ENCODE data around the gene CD40LG.

CD40LG gene

DNA sequence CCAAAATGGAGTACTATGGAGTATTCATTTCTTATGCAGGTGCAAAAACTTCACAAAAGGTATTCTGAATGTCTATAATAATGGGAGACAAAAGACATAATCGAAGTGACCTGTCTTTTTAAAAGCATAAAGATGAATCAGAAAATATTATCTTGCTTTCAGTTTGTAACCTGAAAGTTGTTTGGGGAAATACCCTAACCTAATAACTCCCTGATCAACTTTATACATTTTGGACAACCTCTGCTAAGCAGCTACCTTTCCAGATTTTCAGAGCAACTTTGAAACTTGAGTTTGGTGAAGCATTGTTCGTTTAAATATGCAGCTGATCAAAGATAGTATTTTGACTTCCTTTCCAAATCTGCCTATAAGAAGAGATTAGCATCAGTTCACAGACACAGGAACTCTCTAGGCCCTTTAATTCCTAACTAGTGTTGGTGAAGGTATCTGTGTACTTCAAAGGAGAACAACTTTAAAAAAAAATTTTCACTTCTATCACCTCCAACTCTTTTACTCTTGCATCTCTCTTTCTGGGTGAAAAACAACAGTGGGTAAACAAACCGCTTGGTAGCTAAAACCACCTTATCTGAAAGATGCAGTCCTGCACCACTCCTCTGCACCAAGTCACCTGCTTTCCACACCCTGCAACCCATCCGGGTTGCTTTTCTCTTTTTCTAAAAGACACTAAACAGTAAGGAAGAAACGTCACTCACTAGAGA is 26.5 kb downstream of the CD40LG start:
- TF ChIP-seq, protein P1, sequence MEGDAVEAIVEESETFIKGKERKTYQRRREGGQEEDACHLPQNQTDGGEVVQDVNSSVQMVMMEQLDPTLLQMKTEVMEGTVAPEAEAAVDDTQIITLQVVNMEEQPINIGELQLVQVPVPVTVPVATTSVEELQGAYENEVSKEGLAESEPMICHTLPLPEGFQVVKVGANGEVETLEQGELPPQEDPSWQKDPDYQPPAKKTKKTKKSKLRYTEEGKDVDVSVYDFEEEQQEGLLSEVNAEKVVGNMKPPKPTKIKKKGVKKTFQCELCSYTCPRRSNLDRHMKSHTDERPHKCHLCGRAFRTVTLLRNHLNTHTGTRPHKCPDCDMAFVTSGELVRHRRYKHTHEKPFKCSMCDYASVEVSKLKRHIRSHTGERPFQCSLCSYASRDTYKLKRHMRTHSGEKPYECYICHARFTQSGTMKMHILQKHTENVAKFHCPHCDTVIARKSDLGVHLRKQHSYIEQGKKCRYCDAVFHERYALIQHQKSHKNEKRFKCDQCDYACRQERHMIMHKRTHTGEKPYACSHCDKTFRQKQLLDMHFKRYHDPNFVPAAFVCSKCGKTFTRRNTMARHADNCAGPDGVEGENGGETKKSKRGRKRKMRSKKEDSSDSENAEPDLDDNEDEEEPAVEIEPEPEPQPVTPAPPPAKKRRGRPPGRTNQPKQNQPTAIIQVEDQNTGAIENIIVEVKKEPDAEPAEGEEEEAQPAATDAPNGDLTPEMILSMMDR (IDR thresholded peaks at IDR 0.05; ENCODE audit: insufficient read depth, missing control alignments), result no peak
- DNase-seq (ENCODE audit: insufficient read length, low spot score), result no peak
- FAIRE-seq, result no peak

DNA sequence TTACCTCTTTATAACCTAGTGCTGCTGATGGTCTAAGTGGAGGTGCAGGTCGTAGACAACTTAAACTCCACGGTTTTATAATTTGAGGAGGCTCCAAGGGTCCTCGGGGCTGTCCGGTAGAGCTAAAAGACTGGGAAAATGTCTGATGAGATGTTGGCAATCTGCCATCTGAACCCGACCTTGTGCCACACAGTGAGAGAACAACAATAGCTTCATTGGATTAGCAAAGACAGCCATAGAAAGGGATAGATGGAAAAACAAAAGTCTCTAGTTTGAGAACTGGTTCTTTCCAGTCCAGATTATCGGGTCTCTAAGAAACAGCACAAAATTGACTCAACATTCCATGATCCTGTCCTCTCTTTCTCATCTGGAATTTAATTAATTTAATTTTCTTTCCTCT is 31.6 kb downstream of the CD40LG start:
- TF ChIP-seq, protein P1 (IDR thresholded peaks at IDR 0.05; ENCODE audit: insufficient read depth, missing control alignments), result no peak
- FAIRE-seq, result no peak
- DNase-seq (ENCODE audit: insufficient read length, low spot score), result no peak

DNA sequence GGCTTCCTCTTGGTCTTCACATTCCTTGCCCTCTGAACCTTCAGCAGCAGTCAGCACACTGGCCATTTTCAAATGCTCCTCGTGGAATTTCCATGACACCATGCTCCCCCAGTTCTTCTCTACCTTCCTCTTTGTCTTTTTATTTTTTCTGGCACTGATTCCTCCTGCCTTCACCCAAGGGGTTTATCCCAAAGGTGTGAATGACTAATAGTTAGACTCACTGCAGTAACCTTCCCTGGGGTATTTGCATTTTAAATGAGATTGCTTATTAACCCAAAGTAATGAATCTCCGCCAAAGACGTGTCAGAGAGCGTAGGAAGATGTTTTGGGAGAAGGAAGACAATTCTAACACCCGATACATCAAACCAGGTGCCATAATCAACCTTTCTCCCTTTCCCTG is 36.2 kb downstream of the CD40LG start:
- no peak for FAIRE-seq
- TF ChIP-seq, protein P1 (IDR thresholded peaks at IDR 0.05; ENCODE audit: insufficient read depth, missing control alignments), result no peak

DNA sequence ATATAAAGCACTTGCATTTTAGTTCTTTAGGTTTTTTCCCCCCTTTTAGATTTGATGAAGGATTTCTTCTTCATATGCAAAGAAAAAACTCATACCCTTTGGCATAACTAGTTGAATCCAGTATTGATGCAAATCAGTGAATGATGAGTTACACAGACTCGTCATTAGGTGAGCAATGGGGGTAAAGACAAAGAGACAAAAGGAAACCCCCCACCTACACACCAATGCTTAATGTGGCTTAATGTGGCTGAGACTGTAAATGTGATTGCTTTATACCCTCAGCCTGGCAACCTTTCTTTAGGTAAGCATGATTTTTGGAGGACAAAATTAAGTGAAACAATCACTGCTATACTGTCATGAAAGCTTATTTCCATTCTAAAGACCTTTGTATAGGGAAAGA is 39.5 kb downstream of the CD40LG start:
- TF ChIP-seq, protein P1 (IDR thresholded peaks at IDR 0.05; ENCODE audit: insufficient read depth, missing control alignments), result no peak
- FAIRE-seq, result no peak
- DNase-seq (ENCODE audit: insufficient read length, low spot score), result no peak

More for the DNA sequence above, 36.2 kb downstream of the CD40LG start:
- no peak for DNase-seq (ENCODE audit: insufficient read length, low spot score)

DNA sequence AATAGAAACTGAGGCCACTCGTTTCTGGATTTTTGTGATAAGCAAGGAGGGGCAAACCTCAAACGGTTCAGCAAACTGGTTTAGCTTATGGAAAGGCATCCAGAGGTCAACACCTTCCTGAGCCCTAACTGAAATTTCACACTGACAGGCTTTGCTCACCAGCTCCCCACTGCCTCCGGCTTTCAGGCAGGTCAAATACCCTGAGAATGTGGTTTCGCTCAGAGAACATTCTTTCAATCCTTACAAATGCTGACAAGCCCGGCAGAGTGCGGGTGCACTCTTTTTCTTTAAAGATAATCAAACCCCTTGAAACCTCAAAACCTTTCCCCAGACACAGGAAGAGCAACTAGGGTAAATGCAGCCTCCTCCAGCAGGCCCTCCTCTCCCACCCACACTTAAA is 41.5 kb downstream of the CD40LG start:
- DNase-seq (ENCODE audit: insufficient read length, low spot score) (no peak), FAIRE-seq (no peak)
- TF ChIP-seq, protein P1 (IDR thresholded peaks at IDR 0.05; ENCODE audit: insufficient read depth, missing control alignments), result no peak

DNA sequence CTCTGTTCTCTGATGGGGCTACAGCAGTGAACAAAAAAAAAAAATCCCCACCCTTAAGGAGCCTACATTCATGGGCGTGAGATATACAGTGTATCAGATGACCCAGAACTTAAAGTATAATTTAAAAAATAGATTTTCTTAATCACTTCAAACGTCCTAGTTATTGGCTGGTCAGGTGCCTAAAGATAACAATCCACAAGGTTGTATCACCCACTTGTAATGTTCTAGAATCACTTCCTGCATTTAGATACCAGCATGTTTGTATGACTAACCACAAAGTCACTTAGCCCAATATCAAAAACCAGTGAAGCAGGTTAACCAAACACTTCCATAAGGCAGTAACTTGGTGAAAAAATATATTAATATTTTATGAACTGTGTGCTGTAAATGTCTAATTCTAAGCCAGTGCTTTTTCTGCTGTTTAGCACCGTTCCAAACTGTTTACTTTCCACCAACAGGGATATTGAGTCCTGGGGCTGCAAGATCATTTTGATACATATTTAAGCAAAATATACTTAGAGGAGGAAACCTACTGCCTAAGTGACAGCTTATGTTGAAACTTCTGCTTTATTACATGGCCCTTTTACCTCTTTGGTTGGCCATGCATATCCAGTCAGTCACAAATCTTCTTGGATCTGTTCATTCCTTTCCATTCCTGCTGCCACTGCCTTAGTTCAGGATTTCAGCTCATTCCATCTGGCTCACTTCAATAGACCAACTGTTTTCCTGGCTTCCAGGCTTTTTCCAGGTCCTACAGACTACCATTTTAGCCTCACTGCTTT is 43.3 kb downstream of the CD40LG start:
- DNase-seq (ENCODE audit: insufficient read length, low spot score) (no peak), FAIRE-seq (no peak)
- TF ChIP-seq, protein P1 (IDR thresholded peaks at IDR 0.05; ENCODE audit: insufficient read depth, missing control alignments), result no peak

DNA sequence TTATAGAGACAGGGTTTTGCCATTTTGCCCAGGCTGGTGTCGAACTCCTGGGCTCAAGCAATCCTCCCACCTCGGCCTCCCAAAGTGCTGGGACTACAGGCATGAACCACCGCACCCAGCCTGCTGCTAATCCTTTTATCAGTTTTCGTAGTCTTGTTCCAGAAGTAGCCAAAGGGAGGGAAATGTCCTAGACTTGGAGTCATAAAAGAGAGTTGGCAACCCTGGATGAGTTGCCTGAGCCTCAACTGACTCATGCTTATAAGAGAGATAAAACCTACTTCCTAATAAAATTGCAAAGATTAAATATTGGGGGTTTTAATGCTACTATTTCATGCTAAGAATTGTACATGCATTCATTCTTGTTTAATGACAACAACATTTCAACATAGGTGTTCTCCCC is 44.3 kb downstream of the CD40LG start:
- TF ChIP-seq, protein P1 (IDR thresholded peaks at IDR 0.05; ENCODE audit: insufficient read depth, missing control alignments), result no peak
- no peak for DNase-seq (ENCODE audit: insufficient read length, low spot score)
- no peak for FAIRE-seq
